HEK293T (cell line): Measurements from ENCODE around the gene CD244.

Experiments
- ARNT ChIP-seq: fragments of 450-650 bp; IDR thresholded peaks from 2 replicates; pipeline ENCODE4 v1.6.1; 2017; ENCODE audit warnings: mild to moderate bottlenecking
- BHLHE40 ChIP-seq: fragments of 450-650 bp; IDR thresholded peaks from 2 replicates; pipeline ENCODE4 v1.6.1; 2016; ENCODE audit warnings: mild to moderate bottlenecking, moderate library complexity, borderline replicate concordance
- CTBP1 ChIP-seq: fragments of 450-650 bp; IDR thresholded peaks from 2 replicates; pipeline ENCODE4 v1.6.1; 2016; ENCODE audit warnings: borderline replicate concordance
- ELF4 ChIP-seq: fragments of 450-650 bp; IDR thresholded peaks from 2 replicates; pipeline ENCODE4 v1.6.1; 2017; ENCODE audit warnings: antibody characterized with exemption
- FOXA1 ChIP-seq: fragments of 450-650 bp; IDR thresholded peaks from 2 replicates; pipeline ENCODE4 v1.6.1; 2016; ENCODE audit warnings: mild to moderate bottlenecking
- FOXK2 ChIP-seq: fragments of 450-650 bp; IDR thresholded peaks from 2 replicates; pipeline ENCODE4 v1.6.1; 2016; ENCODE audit warnings: mild to moderate bottlenecking
- FOXM1 ChIP-seq: fragments of 450-650 bp; IDR thresholded peaks from 2 replicates; pipeline ENCODE4 v1.6.1; 2017; ENCODE audit warnings: mild to moderate bottlenecking, borderline replicate concordance
- HDGF ChIP-seq: fragments of 450-650 bp; IDR thresholded peaks from 2 replicates; pipeline ENCODE4 v1.6.1; 2017; ENCODE audit warnings: antibody characterized with exemption, borderline replicate concordance
- LEF1 ChIP-seq: fragments of 450-650 bp; IDR thresholded peaks from 2 replicates; pipeline ENCODE4 v1.6.1; 2017; ENCODE audit warnings: mild to moderate bottlenecking, borderline replicate concordance
- NFRKB ChIP-seq: fragments of 450-650 bp; IDR thresholded peaks from 2 replicates; pipeline ENCODE4 v1.6.1; 2016; ENCODE audit warnings: mild to moderate bottlenecking, moderate library complexity
- SP1 ChIP-seq: fragments of 450-650 bp; IDR thresholded peaks from 2 replicates; pipeline ENCODE4 v1.6.1; 2017
- SUZ12 ChIP-seq: fragments of 450-650 bp; IDR thresholded peaks from 2 replicates; pipeline ENCODE4 v1.6.1; 2016; ENCODE audit warnings: mild to moderate bottlenecking
- TARDBP ChIP-seq: fragments of 450-650 bp; IDR thresholded peaks from 2 replicates; pipeline ENCODE4 v1.6.1; 2016
- TF ChIP-seq, protein P1 (sequence below): fragments of 450-650 bp; IDR thresholded peaks from 2 replicates; pipeline ENCODE4 v1.6.1; 2016

GRCh38 chr1:160826546-160826945 lies 36.1 kb downstream of the CD244 start:
- TF ChIP-seq SP1 = no peak
- TF ChIP-seq SUZ12 = no peak
- no peak for TF ChIP-seq ARNT
- TF ChIP-seq ELF4 = no peak
- no peak for TF ChIP-seq NFRKB
- TF ChIP-seq FOXA1 = no peak
- no peak for TF ChIP-seq TARDBP
- TF ChIP-seq HDGF = no peak
- no peak for TF ChIP-seq BHLHE40
- TF ChIP-seq FOXK2 = no peak
- no peak for TF ChIP-seq FOXM1
- TF ChIP-seq LEF1 = no peak
- TF ChIP-seq, protein P1, sequence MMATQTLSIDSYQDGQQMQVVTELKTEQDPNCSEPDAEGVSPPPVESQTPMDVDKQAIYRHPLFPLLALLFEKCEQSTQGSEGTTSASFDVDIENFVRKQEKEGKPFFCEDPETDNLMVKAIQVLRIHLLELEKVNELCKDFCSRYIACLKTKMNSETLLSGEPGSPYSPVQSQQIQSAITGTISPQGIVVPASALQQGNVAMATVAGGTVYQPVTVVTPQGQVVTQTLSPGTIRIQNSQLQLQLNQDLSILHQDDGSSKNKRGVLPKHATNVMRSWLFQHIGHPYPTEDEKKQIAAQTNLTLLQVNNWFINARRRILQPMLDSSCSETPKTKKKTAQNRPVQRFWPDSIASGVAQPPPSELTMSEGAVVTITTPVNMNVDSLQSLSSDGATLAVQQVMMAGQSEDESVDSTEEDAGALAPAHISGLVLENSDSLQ = no peak
- no peak for TF ChIP-seq CTBP1
